HepG2 (cell line): ENCODE data around the gene SBNO2. TPM values are rescaled to one million over a fixed set of nuclear protein-coding genes. Genes with fewer than 3 reads are reported as not detected.

Experiments used
- ARHGAP35 ChIP-seq: sonication (generic); formaldehyde crosslinking; IDR thresholded peaks from 2 replicates; pipeline ENCODE4 v1.9.0; 2022; ENCODE audit warnings: mild to moderate bottlenecking, inconsistent platforms, moderate library complexity, missing genetic modification reagents, borderline replicate concordance
- ARNT ChIP-seq: fragments of 450-650 bp; IDR thresholded peaks from 2 replicates; pipeline ENCODE4 v1.6.1; 2017
- EP300 ChIP-seq, 3 experiments: sonication (generic) in 1 of 3; formaldehyde crosslinking in 1 of 3; IDR thresholded peaks; 2 replicates each; pipeline versions ENCODE4 v1.5.1 to v1.6.1; 2011 to 2020; ENCODE audit warnings: low read depth in 2 of 3, low read length in 2 of 3, borderline replicate concordance in 1 of 3, improper control_type of control experiment in 1 of 3, mild to moderate bottlenecking in 1 of 3, missing genetic modification reagents in 1 of 3, moderate library complexity in 1 of 3
- FOSL1 ChIP-seq: sonication (generic); formaldehyde crosslinking; IDR thresholded peaks from 2 replicates; pipeline ENCODE4 v1.9.0; 2021; ENCODE audit warnings: missing genetic modification reagents, borderline replicate concordance
- KAT7 ChIP-seq: IDR thresholded peaks from 2 replicates; pipeline ENCODE4 v1.6.1; 2018; ENCODE audit warnings: borderline replicate concordance, missing compliant biosample characterization
- MXD4 ChIP-seq: IDR thresholded peaks from 2 replicates; pipeline ENCODE4 v1.6.1; 2016; ENCODE audit warnings: mild to moderate bottlenecking, missing biosample characterization, missing genetic modification reagents
- NFIB ChIP-seq: sonication (generic); formaldehyde crosslinking; IDR thresholded peaks from 2 replicates; pipeline ENCODE4 v1.9.0; 2021; ENCODE audit warnings: missing genetic modification reagents, mild to moderate bottlenecking, borderline replicate concordance
- PREB ChIP-seq: sonication (generic); formaldehyde crosslinking; IDR thresholded peaks from 2 replicates; pipeline ENCODE4 v1.4.0; 2020; ENCODE audit warnings: missing genetic modification reagents
- REXO4 ChIP-seq: sonication (generic); formaldehyde crosslinking; IDR thresholded peaks from 2 replicates; pipeline ENCODE4 v1.8.0; 2022; ENCODE audit warnings: missing genetic modification reagents, mild to moderate bottlenecking, borderline replicate concordance
- RFX5 ChIP-seq: IDR thresholded peaks from 2 replicates; pipeline ENCODE4 v1.6.1; 2011; ENCODE audit warnings: low read depth, low read length, improper control_type of control experiment
- RXRB ChIP-seq: IDR thresholded peaks from 2 replicates; pipeline ENCODE4 v1.6.1; 2016; ENCODE audit warnings: borderline replicate concordance, missing genetic modification reagents, missing compliant biosample characterization
- SCMH1 ChIP-seq: sonication (generic); formaldehyde crosslinking; IDR thresholded peaks from 2 replicates; pipeline ENCODE4 v1.9.0; 2021; ENCODE audit warnings: missing genetic modification reagents, mild to moderate bottlenecking, borderline replicate concordance
- SIN3B ChIP-seq: fragments of 150-350 bp; IDR thresholded peaks from 2 replicates; pipeline ENCODE4 v1.6.1; 2014; ENCODE audit warnings: low read length
- SKI ChIP-seq: fragments of 450-650 bp; IDR thresholded peaks from one replicate; pipeline ENCODE4 v1.6.1; 2018; ENCODE audit warnings: mild to moderate bottlenecking; ENCODE audit not compliant: partially characterized antibody
- SRSF9 ChIP-seq: fragments of 200-400 bp; formaldehyde crosslinking; IDR thresholded peaks from 2 replicates; pipeline ENCODE4 v1.6.1; 2018; ENCODE audit warnings: borderline replicate concordance, mild to moderate bottlenecking, low read depth, low read length; ENCODE audit not compliant: insufficient read depth, poor library complexity, severe bottlenecking
- SRY ChIP-seq: sonication (generic); formaldehyde crosslinking; IDR thresholded peaks from 2 replicates; pipeline ENCODE4 v1.8.0; 2022; ENCODE audit warnings: mild to moderate bottlenecking, missing genetic modification reagents
- STAG1 ChIP-seq: sonication (generic); formaldehyde crosslinking; IDR thresholded peaks from 2 replicates; pipeline ENCODE4 v1.4.0; 2020; ENCODE audit warnings: missing genetic modification reagents
- TBP ChIP-seq: sonication (generic); formaldehyde crosslinking; IDR thresholded peaks from 2 replicates; pipeline ENCODE4 v1.5.0; 2020; ENCODE audit warnings: missing genetic modification reagents
- TEAD2 ChIP-seq: sonication (generic); formaldehyde crosslinking; IDR thresholded peaks from 2 replicates; pipeline ENCODE4 v1.9.0; 2021; ENCODE audit warnings: missing genetic modification reagents
- TERF1 ChIP-seq: sonication (generic); formaldehyde crosslinking; IDR thresholded peaks from 2 replicates; pipeline ENCODE4 v1.8.0; 2022; ENCODE audit warnings: mild to moderate bottlenecking, missing genetic modification reagents, moderate library complexity
- TIGD3 ChIP-seq: sonication (generic); formaldehyde crosslinking; IDR thresholded peaks from 2 replicates; pipeline ENCODE4 v1.5.1; 2020; ENCODE audit warnings: mild to moderate bottlenecking, missing genetic modification reagents, borderline replicate concordance
- ZC3H4 ChIP-seq: sonication (generic); formaldehyde crosslinking; IDR thresholded peaks from 2 replicates; pipeline ENCODE4 v1.4.0; 2020; ENCODE audit warnings: missing genetic modification reagents, borderline replicate concordance
- ZNF207 ChIP-seq: fragments of 450-650 bp; IDR thresholded peaks from 2 replicates; pipeline ENCODE4 v1.6.1; 2016; ENCODE audit warnings: antibody characterized with exemption, borderline replicate concordance
- ZNF572 ChIP-seq: sonication (generic); formaldehyde crosslinking; IDR thresholded peaks from 2 replicates; pipeline ENCODE4 v1.5.1; 2020; ENCODE audit warnings: mild to moderate bottlenecking, missing genetic modification reagents
- ZNF768 ChIP-seq: sonication (generic); formaldehyde crosslinking; IDR thresholded peaks from 2 replicates; pipeline ENCODE4 v1.4.0; 2020; ENCODE audit warnings: missing genetic modification reagents
- polyA plus RNA-seq, 8 experiments: library from polyadenylated mRNA; depleted of rRNA in 3 of 8; stranded (reverse) in 7 of 8; unstranded in 1 of 8; fragments of >200 nt; fragmentation: Illumina TruSeq in 4 of 8; extraction: Trizol in 4 of 8; gene quantifications; 2 replicates each; pipeline versions ENCODE4 v1.2.1 to v1.2.3, GENCODE V29; 2011 to 2016; ENCODE audit warnings: low read depth in 4 of 8, missing spikeins in 1 of 8, mixed read lengths in 1 of 8; ENCODE audit not compliant: insufficient read depth in 1 of 8
- total RNA-seq, 5 experiments: library from RNA; depleted of rRNA; stranded (reverse); fragments of >200 nt; fragmentation: Illumina TruSeq; extraction: Trizol; gene quantifications; 2 replicates each; pipeline ENCODE4 v1.2.3, GENCODE V29; 2016; ENCODE audit warnings: low read depth in 1 of 5
- TF ChIP-seq, protein P1 (sequence below): IDR thresholded peaks from 2 replicates; pipeline ENCODE4 v1.6.1; 2016; ENCODE audit warnings: missing genetic modification reagents, missing compliant biosample characterization

SBNO2 gene
- total and polyA plus RNA-seq, 2 of the 13 experiments (the other 11 are each of a cell fraction or from before 2014, with no cell fraction given): 8.6 to 10.4 TPM

GRCh38 chr19:1094978-1095701 is 78.9 kb downstream of the SBNO2 start, which contains the start of gene POLR2E (continued):
- TF ChIP-seq TEAD2 (CRISPR knock-in tag): no peak
- no peak for TF ChIP-seq ARHGAP35 (CRISPR knock-in tag)
- no peak for TF ChIP-seq FOSL1 (CRISPR knock-in tag)
- TF ChIP-seq SRSF9: no peak
- no peak for TF ChIP-seq SIN3B
- peak; percentile 44; the same call in 1 of the 2 replicates for TF ChIP-seq KAT7 (CRISPR knock-in tag)
- no peak; the same call in 1 of the 2 replicates for TF ChIP-seq ZNF768 (CRISPR knock-in tag)
- TF ChIP-seq TBP: no peak
- no peak for TF ChIP-seq ZNF207
- TF ChIP-seq ARNT: no peak
- TF ChIP-seq NFIB (CRISPR knock-in tag): no peak
- no peak for TF ChIP-seq SCMH1
- no peak for TF ChIP-seq TERF1 (CRISPR knock-in tag)
- no peak for TF ChIP-seq PREB (CRISPR knock-in tag)
- peak; percentile 67; the same call in 1 of the 2 replicates for TF ChIP-seq RXRB (CRISPR knock-in tag)
- no peak for TF ChIP-seq ZNF572 (CRISPR knock-in tag)
- no peak for TF ChIP-seq STAG1 (CRISPR knock-in tag)
- 0 out of 2 replicates have a peak, but pooled peaks have one; percentile 45 for TF ChIP-seq SRY (CRISPR knock-in tag)
- TF ChIP-seq MXD4: peak; percentile 27; the same call in 1 of the 2 replicates
- TF ChIP-seq EP300 (IDR thresholded peaks at IDR 0.05; ENCODE audit: low read depth in 2 of 2, low read length in 2 of 2): peak in 1 of 2 experiments; percentile 48; a peak in 1 of 4 replicates
- TF ChIP-seq EP300 (CRISPR knock-in tag; IDR thresholded peaks at IDR 0.05; ENCODE audit: borderline replicate concordance): no peak
- TF ChIP-seq REXO4 (CRISPR knock-in tag): no peak
- no peak for TF ChIP-seq RFX5
- TF ChIP-seq, protein P1, sequence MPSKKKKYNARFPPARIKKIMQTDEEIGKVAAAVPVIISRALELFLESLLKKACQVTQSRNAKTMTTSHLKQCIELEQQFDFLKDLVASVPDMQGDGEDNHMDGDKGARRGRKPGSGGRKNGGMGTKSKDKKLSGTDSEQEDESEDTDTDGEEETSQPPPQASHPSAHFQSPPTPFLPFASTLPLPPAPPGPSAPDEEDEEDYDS (CRISPR knock-in tag): peak; percentile 86
- TF ChIP-seq ZC3H4 (CRISPR knock-in tag): no peak
- no peak for TF ChIP-seq TIGD3 (CRISPR knock-in tag)
- peak; percentile 10 for TF ChIP-seq SKI
